ENCODE results near the gene ARL5C. TPM values are rescaled to one million over a fixed set of nuclear protein-coding genes. Genes with fewer than 3 reads are reported as not detected.
"Not testable (repeated sequence)": the region's sequence is repeated elsewhere in the genome, so short reads cannot be mapped to it uniquely, and the experiment has no call there.

Gene ARL5C
- total and polyA plus RNA-seq, 4 donors, result not detected

DNA sequence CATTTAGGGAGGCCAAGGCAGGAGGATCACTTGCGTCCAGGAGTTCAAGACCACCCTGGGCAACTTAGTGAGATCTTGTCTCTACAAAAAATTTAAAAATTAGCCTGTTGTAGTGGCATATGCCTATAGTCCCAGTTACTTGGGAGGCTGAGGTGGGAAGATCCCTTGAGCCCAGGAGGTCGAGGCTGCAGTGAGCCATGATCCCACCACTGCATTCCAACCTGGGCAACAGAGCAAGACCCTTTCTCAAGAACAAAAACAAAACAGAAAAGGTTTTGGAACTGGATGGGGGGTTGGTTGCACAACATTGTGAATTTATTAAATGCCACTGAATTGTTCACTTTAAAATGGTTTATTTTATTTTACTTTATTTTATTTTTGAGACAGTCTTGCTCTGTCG is 35.8 kb downstream of the ARL5C start (continued):
- no peak for TF ChIP-seq CTCF (IDR thresholded peaks at IDR 0.05; ENCODE audit: low read depth, low read length, missing input control)
- TF ChIP-seq HNF4A (conservative IDR thresholded peaks at IDR 0.05), result no peak
- TF ChIP-seq NR2F2 (IDR thresholded peaks at IDR 0.05), result no peak
- no peak for TF ChIP-seq EGR1 (IDR thresholded peaks at IDR 0.05; ENCODE audit: low read depth in 2 of 2)

DNA sequence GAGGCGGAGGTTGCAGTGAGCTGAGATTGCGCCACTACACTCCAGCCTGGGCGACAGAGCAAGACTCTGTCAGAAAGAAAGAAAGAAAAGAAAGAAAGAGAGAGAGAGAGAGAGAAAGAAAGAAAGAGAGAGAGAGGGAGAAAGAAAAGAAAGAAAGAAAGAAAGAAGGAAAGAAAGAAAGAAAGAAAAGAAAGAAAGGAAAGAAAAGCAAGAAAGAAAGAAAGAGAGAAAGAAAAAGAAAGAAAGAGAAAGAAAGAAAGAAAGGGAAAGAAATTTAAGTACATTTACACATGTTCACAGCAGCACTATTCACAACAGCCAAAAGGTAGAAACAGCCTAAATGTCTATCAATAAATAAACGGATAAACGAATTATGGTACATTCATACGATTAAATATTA is 36.4 kb downstream of the ARL5C start:
- H3K4me3 ChIP-seq (ENCODE audit: low read depth in 1 of 3, low read length in 3 of 3); H3K4me1 ChIP-seq (ENCODE audit: control insufficient read depth in 4 of 4, insufficient read depth in 4 of 4, low read length in 3 of 4); H3K36me3 ChIP-seq (ENCODE audit: control insufficient read depth in 4 of 4, insufficient read depth in 3 of 4, low read depth in 1 of 4, low read length in 3 of 4); H3K9me3 ChIP-seq (ENCODE audit: control insufficient read depth in 4 of 4, low read length in 3 of 4); DNase-seq (ENCODE audit: low spot score); H3K27me3 ChIP-seq (ENCODE audit: control insufficient read depth in 4 of 4, insufficient read depth in 4 of 4, low read length in 3 of 4); H3K9ac ChIP-seq (ENCODE audit: low read depth in 1 of 2, low read length in 2 of 2); H3K27ac ChIP-seq (ENCODE audit: low read depth in 1 of 2, low read length in 2 of 2): not testable (repeated sequence)
- WGBS, result 88% methylated on average over 6 of the region's 6 CpGs

GRCh38 chr17:39126436-39126835 is 39.5 kb downstream of the ARL5C start:
- TF ChIP-seq NR2F2 (IDR thresholded peaks at IDR 0.05), result no peak
- Histone ChIP-seq H3K4me3 (ENCODE audit: low read depth in 1 of 3, low read length in 3 of 3) (no peak overlapping the region), H3K36me3 (ENCODE audit: control insufficient read depth in 4 of 4, insufficient read depth in 3 of 4, low read depth in 1 of 4, low read length in 3 of 4) (no peaks in the 10 kb centered on the region), H3K27ac (ENCODE audit: low read depth in 1 of 2, low read length in 2 of 2) (no peak overlapping the region), H3K9ac (ENCODE audit: low read depth in 1 of 2, low read length in 2 of 2) (no peak overlapping the region), H3K27me3 (ENCODE audit: control insufficient read depth in 4 of 4, insufficient read depth in 4 of 4, low read length in 3 of 4) (no peaks in the 10 kb centered on the region), H3K9me3 (ENCODE audit: control insufficient read depth in 4 of 4, low read length in 3 of 4) (no peaks in the 10 kb centered on the region), H3K4me1 (ENCODE audit: control insufficient read depth in 4 of 4, insufficient read depth in 4 of 4, low read length in 3 of 4) (no peaks in the 10 kb centered on the region)
- 79% methylated on average over 6 of the region's 6 CpGs for WGBS
- no peak for DNase-seq (ENCODE audit: low spot score)

DNA sequence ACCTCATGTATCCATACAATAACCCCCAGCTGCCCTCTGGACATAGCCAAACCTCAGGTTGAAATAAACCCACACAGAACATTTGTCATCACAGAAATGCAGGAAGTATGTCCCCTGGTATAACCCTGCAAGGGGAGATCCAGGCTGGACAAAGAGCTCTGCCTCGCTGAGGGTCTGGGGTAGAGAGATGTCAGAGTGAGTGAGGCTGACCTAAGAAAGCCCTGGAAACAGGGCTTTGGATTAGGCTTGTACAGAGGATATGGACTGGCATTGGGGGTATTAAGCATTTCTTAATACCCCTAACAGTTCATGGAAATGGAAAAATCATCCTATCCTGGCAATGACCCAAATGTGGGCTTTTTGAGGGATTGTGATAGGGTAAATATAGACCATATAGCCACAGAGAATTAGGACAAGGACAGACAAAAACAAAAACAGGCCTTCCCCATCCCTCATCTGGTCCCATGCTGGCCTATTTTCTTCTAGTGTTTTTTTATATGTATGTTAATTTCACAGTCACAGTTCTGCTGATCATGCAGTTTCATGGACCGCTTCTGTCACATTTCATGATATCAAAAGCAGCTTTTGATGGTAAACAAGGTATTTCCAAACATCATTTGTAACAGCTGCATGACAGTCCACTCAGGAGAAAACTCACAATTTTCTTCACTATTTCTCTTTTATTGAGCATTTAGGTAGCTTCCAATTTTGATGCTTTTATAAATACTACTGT is 40.7 kb downstream of the ARL5C start:
- Histone ChIP-seq H3K4me3 (ENCODE audit: low read depth in 1 of 3, low read length in 3 of 3) (no peak overlapping the region), H3K27me3 (ENCODE audit: control insufficient read depth in 4 of 4, insufficient read depth in 4 of 4, low read length in 3 of 4) (no peaks in the 10 kb centered on the region), H3K4me1 (ENCODE audit: control insufficient read depth in 4 of 4, insufficient read depth in 4 of 4, low read length in 3 of 4) (no peaks in the 10 kb centered on the region), H3K9me3 (ENCODE audit: control insufficient read depth in 4 of 4, low read length in 3 of 4) (no peaks in the 10 kb centered on the region), H3K27ac (ENCODE audit: low read depth in 1 of 2, low read length in 2 of 2) (no peak overlapping the region), H3K9ac (ENCODE audit: low read depth in 1 of 2, low read length in 2 of 2) (no peak overlapping the region), H3K36me3 (ENCODE audit: control insufficient read depth in 4 of 4, insufficient read depth in 3 of 4, low read depth in 1 of 4, low read length in 3 of 4) (no peaks in the 10 kb centered on the region)
- no peak for DNase-seq (ENCODE audit: low spot score)
- WGBS, result 93% methylated on average over 2 of the region's 2 CpGs
- TF ChIP-seq CTCF (IDR thresholded peaks at IDR 0.05; ENCODE audit: low read depth, low read length, missing input control), result no peak
- no peak for TF ChIP-seq YY1 (IDR thresholded peaks at IDR 0.05)
- TF ChIP-seq, protein P1, sequence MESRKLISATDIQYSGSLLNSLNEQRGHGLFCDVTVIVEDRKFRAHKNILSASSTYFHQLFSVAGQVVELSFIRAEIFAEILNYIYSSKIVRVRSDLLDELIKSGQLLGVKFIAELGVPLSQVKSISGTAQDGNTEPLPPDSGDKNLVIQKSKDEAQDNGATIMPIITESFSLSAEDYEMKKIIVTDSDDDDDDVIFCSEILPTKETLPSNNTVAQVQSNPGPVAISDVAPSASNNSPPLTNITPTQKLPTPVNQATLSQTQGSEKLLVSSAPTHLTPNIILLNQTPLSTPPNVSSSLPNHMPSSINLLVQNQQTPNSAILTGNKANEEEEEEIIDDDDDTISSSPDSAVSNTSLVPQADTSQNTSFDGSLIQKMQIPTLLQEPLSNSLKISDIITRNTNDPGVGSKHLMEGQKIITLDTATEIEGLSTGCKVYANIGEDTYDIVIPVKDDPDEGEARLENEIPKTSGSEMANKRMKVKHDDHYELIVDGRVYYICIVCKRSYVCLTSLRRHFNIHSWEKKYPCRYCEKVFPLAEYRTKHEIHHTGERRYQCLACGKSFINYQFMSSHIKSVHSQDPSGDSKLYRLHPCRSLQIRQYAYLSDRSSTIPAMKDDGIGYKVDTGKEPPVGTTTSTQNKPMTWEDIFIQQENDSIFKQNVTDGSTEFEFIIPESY (IDR thresholded peaks at IDR 0.05), result no peak
- no peak for TF ChIP-seq MAX (IDR thresholded peaks at IDR 0.05)
- no peak for TF ChIP-seq EGR1 (IDR thresholded peaks at IDR 0.05; ENCODE audit: low read depth in 2 of 2)
- TF ChIP-seq HNF4G (IDR thresholded peaks at IDR 0.05), result no peak
- TF ChIP-seq, protein P2, sequence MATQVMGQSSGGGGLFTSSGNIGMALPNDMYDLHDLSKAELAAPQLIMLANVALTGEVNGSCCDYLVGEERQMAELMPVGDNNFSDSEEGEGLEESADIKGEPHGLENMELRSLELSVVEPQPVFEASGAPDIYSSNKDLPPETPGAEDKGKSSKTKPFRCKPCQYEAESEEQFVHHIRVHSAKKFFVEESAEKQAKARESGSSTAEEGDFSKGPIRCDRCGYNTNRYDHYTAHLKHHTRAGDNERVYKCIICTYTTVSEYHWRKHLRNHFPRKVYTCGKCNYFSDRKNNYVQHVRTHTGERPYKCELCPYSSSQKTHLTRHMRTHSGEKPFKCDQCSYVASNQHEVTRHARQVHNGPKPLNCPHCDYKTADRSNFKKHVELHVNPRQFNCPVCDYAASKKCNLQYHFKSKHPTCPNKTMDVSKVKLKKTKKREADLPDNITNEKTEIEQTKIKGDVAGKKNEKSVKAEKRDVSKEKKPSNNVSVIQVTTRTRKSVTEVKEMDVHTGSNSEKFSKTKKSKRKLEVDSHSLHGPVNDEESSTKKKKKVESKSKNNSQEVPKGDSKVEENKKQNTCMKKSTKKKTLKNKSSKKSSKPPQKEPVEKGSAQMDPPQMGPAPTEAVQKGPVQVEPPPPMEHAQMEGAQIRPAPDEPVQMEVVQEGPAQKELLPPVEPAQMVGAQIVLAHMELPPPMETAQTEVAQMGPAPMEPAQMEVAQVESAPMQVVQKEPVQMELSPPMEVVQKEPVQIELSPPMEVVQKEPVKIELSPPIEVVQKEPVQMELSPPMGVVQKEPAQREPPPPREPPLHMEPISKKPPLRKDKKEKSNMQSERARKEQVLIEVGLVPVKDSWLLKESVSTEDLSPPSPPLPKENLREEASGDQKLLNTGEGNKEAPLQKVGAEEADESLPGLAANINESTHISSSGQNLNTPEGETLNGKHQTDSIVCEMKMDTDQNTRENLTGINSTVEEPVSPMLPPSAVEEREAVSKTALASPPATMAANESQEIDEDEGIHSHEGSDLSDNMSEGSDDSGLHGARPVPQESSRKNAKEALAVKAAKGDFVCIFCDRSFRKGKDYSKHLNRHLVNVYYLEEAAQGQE (IDR thresholded peaks at IDR 0.05), result no peak
- no peak for TF ChIP-seq FOXA1 (IDR thresholded peaks at IDR 0.05)
- no peak for TF ChIP-seq TAF1 (conservative IDR thresholded peaks at IDR 0.05)
- TF ChIP-seq GABPA (IDR thresholded peaks at IDR 0.05 in 1 of 2, conservative IDR thresholded peaks at IDR 0.05 in 1 of 2), result no peak
- no peak for TF ChIP-seq HNF4A (conservative IDR thresholded peaks at IDR 0.05)
- TF ChIP-seq RAD21 (IDR thresholded peaks at IDR 0.05), result no peak
- TF ChIP-seq FOXA2 (IDR thresholded peaks at IDR 0.05), result no peak
- no peak for TF ChIP-seq RXRA (IDR thresholded peaks at IDR 0.05)

Measured in liver (tissue), 9 donors.